ENCODE results near the gene CD74.

Gene CD74

GRCh38 chr5:150406723-150407095 is 6.0 kb downstream of the CD74 start:
- Histone ChIP-seq H3K4me3 (ENCODE audit: low read length) (no peak overlapping the region), H3K4me2 (ENCODE audit: low read length) (no peak overlapping the region), H3K4me1 (ENCODE audit: control insufficient read depth, insufficient read depth, low read length) (no peaks in the 10 kb centered on the region), H3K36me3 (ENCODE audit: insufficient read depth, low read length) (no peaks in the 10 kb centered on the region), H3K9me3 (replicated peaks; ENCODE audit: low read length) (no peaks in the 10 kb centered on the region), H3K9ac (ENCODE audit: low read depth, low read length) (no peak overlapping the region), H3K27me3 (ENCODE audit: control insufficient read depth, insufficient read depth, low read length) (no peaks in the 10 kb centered on the region)

- Histone ChIP-seq H3K27me3 (ENCODE audit: control insufficient read depth, insufficient read depth, low read length) (no peaks in the 10 kb centered on the region), H3K36me3 (ENCODE audit: insufficient read depth, low read length) (no peaks in the 10 kb centered on the region), H3K4me3 (ENCODE audit: low read length) (no peak overlapping the region), H3K9ac (ENCODE audit: low read depth, low read length) (no peak overlapping the region), H3K9me3 (replicated peaks; ENCODE audit: low read length) (no peaks in the 10 kb centered on the region), H3K4me2 (ENCODE audit: low read length) (no peak overlapping the region), H3K4me1 (ENCODE audit: control insufficient read depth, insufficient read depth, low read length) (no peaks in the 10 kb centered on the region)
Measured at GRCh38 chr5:150406103-150406722, 6.5 kb downstream of the CD74 start.

- Histone ChIP-seq H3K4me1 (ENCODE audit: control insufficient read depth, insufficient read depth, low read length) (no peaks in the 10 kb centered on the region), H3K4me3 (ENCODE audit: low read length) (no peak overlapping the region), H3K36me3 (ENCODE audit: insufficient read depth, low read length) (peaks cover 2% of the 10 kb centered on the region)
Measured at GRCh38 chr5:150404941-150405816, 7.5 kb downstream of the CD74 start.

GRCh38 chr5:150404535-150404934 is 8.2 kb downstream of the CD74 start:
- Histone ChIP-seq H3K36me3 (ENCODE audit: insufficient read depth, low read length) (peaks cover 6% of the 10 kb centered on the region), H3K27me3 (ENCODE audit: control insufficient read depth, insufficient read depth, low read length) (no peaks in the 10 kb centered on the region), H3K9me3 (replicated peaks; ENCODE audit: low read length) (no peaks in the 10 kb centered on the region), H3K4me3 (ENCODE audit: low read length) (no peak overlapping the region), H3K4me2 (ENCODE audit: low read length) (no peak overlapping the region), H3K9ac (ENCODE audit: low read depth, low read length) (no peak overlapping the region), H3K4me1 (ENCODE audit: control insufficient read depth, insufficient read depth, low read length) (no peaks in the 10 kb centered on the region)

More at GRCh38 chr5:150404941-150405816, 7.5 kb downstream of the CD74 start:
- no peak overlapping the region for H3K4me2 ChIP-seq (ENCODE audit: low read length)
- no peak overlapping the region for H3K9ac ChIP-seq (ENCODE audit: low read depth, low read length)
- no peaks in the 10 kb centered on the region for H3K27me3 ChIP-seq (ENCODE audit: control insufficient read depth, insufficient read depth, low read length)
- no peaks in the 10 kb centered on the region for H3K9me3 ChIP-seq (replicated peaks; ENCODE audit: low read length)

- H3K9me3 ChIP-seq (replicated peaks; ENCODE audit: low read length) = no peaks in the 10 kb centered on the region
- no peaks in the 10 kb centered on the region for H3K27me3 ChIP-seq (ENCODE audit: control insufficient read depth, insufficient read depth, low read length)
- no peak overlapping the region for H3K4me3 ChIP-seq (ENCODE audit: low read length)
- no peaks in the 10 kb centered on the region for H3K4me1 ChIP-seq (ENCODE audit: control insufficient read depth, insufficient read depth, low read length)
- H3K9ac ChIP-seq (ENCODE audit: low read depth, low read length) = no peak overlapping the region
- peaks cover 8% of the 10 kb centered on the region for H3K36me3 ChIP-seq (ENCODE audit: insufficient read depth, low read length)
- H3K4me2 ChIP-seq (ENCODE audit: low read length) = no peak overlapping the region
Measured at GRCh38 chr5:150404121-150404520, 8.6 kb downstream of the CD74 start.

GRCh38 chr5:150402901-150403342 is 9.8 kb downstream of the CD74 start:
- Histone ChIP-seq H3K9ac (ENCODE audit: low read depth, low read length) (no peak overlapping the region), H3K9me3 (replicated peaks; ENCODE audit: low read length) (no peaks in the 10 kb centered on the region), H3K27me3 (ENCODE audit: control insufficient read depth, insufficient read depth, low read length) (no peaks in the 10 kb centered on the region), H3K36me3 (ENCODE audit: insufficient read depth, low read length) (peaks cover 19% of the 10 kb centered on the region), H3K4me2 (ENCODE audit: low read length) (no peak overlapping the region), H3K4me3 (ENCODE audit: low read length) (no peak overlapping the region), H3K4me1 (ENCODE audit: control insufficient read depth, insufficient read depth, low read length) (no peaks in the 10 kb centered on the region)

- Histone ChIP-seq H3K27me3 (ENCODE audit: control insufficient read depth, insufficient read depth, low read length) (no peaks in the 10 kb centered on the region), H3K36me3 (ENCODE audit: insufficient read depth, low read length) (peaks cover 22% of the 10 kb centered on the region), H3K4me1 (ENCODE audit: control insufficient read depth, insufficient read depth, low read length) (no peaks in the 10 kb centered on the region), H3K9me3 (replicated peaks; ENCODE audit: low read length) (no peaks in the 10 kb centered on the region), H3K9ac (ENCODE audit: low read depth, low read length) (no peak overlapping the region), H3K4me2 (ENCODE audit: low read length) (no peak overlapping the region), H3K4me3 (ENCODE audit: low read length) (no peak overlapping the region)
Measured at GRCh38 chr5:150402229-150402773, 10.4 kb downstream of the CD74 start.

GRCh38 chr5:150401376-150402228 is 11.1 kb downstream of the CD74 start:
- Histone ChIP-seq H3K4me2 (ENCODE audit: low read length) (no peak overlapping the region), H3K4me1 (ENCODE audit: control insufficient read depth, insufficient read depth, low read length) (no peaks in the 10 kb centered on the region), H3K9ac (ENCODE audit: low read depth, low read length) (no peak overlapping the region), H3K4me3 (ENCODE audit: low read length) (no peak overlapping the region), H3K27me3 (ENCODE audit: control insufficient read depth, insufficient read depth, low read length) (no peaks in the 10 kb centered on the region), H3K36me3 (ENCODE audit: insufficient read depth, low read length) (peaks cover 27% of the 10 kb centered on the region), H3K9me3 (replicated peaks; ENCODE audit: low read length) (no peaks in the 10 kb centered on the region)

- Histone ChIP-seq H3K4me1 (ENCODE audit: control insufficient read depth, insufficient read depth, low read length) (no peaks in the 10 kb centered on the region), H3K9me3 (replicated peaks; ENCODE audit: low read length) (no peaks in the 10 kb centered on the region), H3K9ac (ENCODE audit: low read depth, low read length) (no peak overlapping the region), H3K27me3 (ENCODE audit: control insufficient read depth, insufficient read depth, low read length) (no peaks in the 10 kb centered on the region), H3K4me2 (ENCODE audit: low read length) (no peak overlapping the region), H3K4me3 (ENCODE audit: low read length) (no peak overlapping the region), H3K36me3 (ENCODE audit: insufficient read depth, low read length) (peaks cover 33% of the 10 kb centered on the region)
Measured at GRCh38 chr5:150401076-150401375, 11.7 kb downstream of the CD74 start.

- H3K27me3 ChIP-seq (ENCODE audit: control insufficient read depth, insufficient read depth, low read length) = no peaks in the 10 kb centered on the region
Measured at GRCh38 chr5:150400316-150401075, 12.2 kb downstream of the CD74 start.

More at GRCh38 chr5:150400316-150401075, 12.2 kb downstream of the CD74 start:
- H3K9me3 ChIP-seq (replicated peaks; ENCODE audit: low read length) = no peaks in the 10 kb centered on the region
- H3K4me3 ChIP-seq (ENCODE audit: low read length) = no peak overlapping the region
- no peak overlapping the region for H3K9ac ChIP-seq (ENCODE audit: low read depth, low read length)
- H3K4me1 ChIP-seq (ENCODE audit: control insufficient read depth, insufficient read depth, low read length) = no peaks in the 10 kb centered on the region
- H3K4me2 ChIP-seq (ENCODE audit: low read length) = no peak overlapping the region
- peaks cover 36% of the 10 kb centered on the region for H3K36me3 ChIP-seq (ENCODE audit: insufficient read depth, low read length)

Measured in skeletal muscle satellite cell (primary cell).